ENCODE measurements around the gene LTB4R. TPM values are rescaled to one million over a fixed set of nuclear protein-coding genes. Genes with fewer than 3 reads are reported as not detected.

LTB4R gene
- polyA plus RNA-seq, 2 of the 4 experiments (the other 2 are of a cell fraction) = 8.3 to 10.2 TPM

- no peaks in the 10 kb centered on the region for H3K4me1 ChIP-seq
- no peak for TF ChIP-seq SREBF2 (IDR thresholded peaks at IDR 0.05)
- DNase-seq (ENCODE audit: low read depth in 1 of 2, low spot score in 1 of 2) (no peak), FAIRE-seq (no peak), ATAC-seq (no peak)
- no peak overlapping the region for H3K4me3 ChIP-seq
- WGBS (ENCODE audit: missing lambda C conversion rate) = 62% methylated on average over 4 of the region's 4 CpGs
- no peak overlapping the region for H3K27ac ChIP-seq
- ChIA-PET POLR2A (interaction anchor here (1.8 kb wide), 1 partner anchor 88 kb away, joined by 5 read pairs; the partner anchor contains the start of gene KHNYN), CTCF (interaction anchor here (1.6 to 46.6 kb wide), 3 partner anchors 9 to 89 kb away, joined by 11 to 1142 read pairs (median 29); partner anchors contain the start of genes CBLN3 and KHNYN)
- H3K9me3 ChIP-seq = no peaks in the 10 kb centered on the region
- no peak overlapping the region for H3K4me2 ChIP-seq
These were observed 31.6 kb downstream of the LTB4R start for GRCh38 chr14:24342889-24343288.

- CTCF ChIA-PET = interaction anchor here (1.0 to 5.7 kb wide), 5 partner anchors 8 to 88 kb away, joined by 3 to 32 read pairs (median 5); partner anchors contain the start of gene ADCY4
- WGBS (ENCODE audit: missing lambda C conversion rate) = 47% methylated on average over 7 of the region's 7 CpGs
- Histone ChIP-seq H3K4me3 (no peak overlapping the region), H3K4me1 (no peaks in the 10 kb centered on the region), H3K27ac (no peak overlapping the region), H3K4me2 (no peak overlapping the region), H3K9me3 (no peaks in the 10 kb centered on the region)
- DNase-seq (ENCODE audit: low read depth in 1 of 2, low spot score in 1 of 2) (no peak), ATAC-seq (no peak), FAIRE-seq (no peak)
- POLR2A ChIA-PET = interaction anchor here (1.6 kb wide), 1 partner anchor 86 kb away, joined by 12 read pairs; the partner anchor contains the start of genes CBLN3 and KHNYN
- TF ChIP-seq CBX2 (IDR thresholded peaks at IDR 0.05; ENCODE audit: borderline replicate concordance, low read depth) (no peak), EP300 (IDR thresholded peaks at IDR 0.05) (no peak), RAD21 (conservative IDR thresholded peaks at IDR 0.05 in 1 of 2, IDR thresholded peaks at IDR 0.05 in 1 of 2) (no peak), BHLHE40 (IDR thresholded peaks at IDR 0.05; ENCODE audit: low read depth, low read length) (no peak), ZC3H11A (IDR thresholded peaks at IDR 0.05) (no peak), KDM1A (IDR thresholded peaks at IDR 0.05; ENCODE audit: low read depth) (no peak), ZSCAN20 (CRISPR knock-in tag; IDR thresholded peaks at IDR 0.05) (no peak), PHF8 (IDR thresholded peaks at IDR 0.05; ENCODE audit: borderline replicate concordance, low read depth) (no peak), ATOH8 (CRISPR knock-in tag; IDR thresholded peaks at IDR 0.05; ENCODE audit: low read depth) (no peak), CTCF (IDR thresholded peaks at IDR 0.05) (no peak), CHD2 (IDR thresholded peaks at IDR 0.05; ENCODE audit: low read length, partially characterized antibody) (no peak), NR3C1 (IDR thresholded peaks at IDR 0.05) (no peak), GATA3 (IDR thresholded peaks at IDR 0.05; ENCODE audit: borderline replicate concordance) (no peak), NPAS2 (CRISPR knock-in tag; IDR thresholded peaks at IDR 0.05; ENCODE audit: borderline replicate concordance) (no peak), RNF2 (IDR thresholded peaks at IDR 0.05; ENCODE audit: borderline replicate concordance, low read depth) (no peak), PBX3 (IDR thresholded peaks at IDR 0.05) (no peak), TFCP2L1 (CRISPR knock-in tag; IDR thresholded peaks at IDR 0.05) (no peak), CEBPB (IDR thresholded peaks at IDR 0.05) (no peak), TP53 (CRISPR knock-in tag; IDR thresholded peaks at IDR 0.05) (no peak)
These were observed 32.7 kb downstream of the LTB4R start for GRCh38 chr14:24343795-24344660.
